Naive thymus-derived CD8-positive, alpha-beta T cell (primary cell): ENCODE results near the gene CD44. TPM values are rescaled to one million over a fixed set of nuclear protein-coding genes. Genes with fewer than 3 reads are reported as not detected.

Experiments used
- ATAC-seq, 2 donors: fragments of 150-1000 bp; cut with Tn5 transposase in 1 of 2; sonication (Bioruptor Pico), chemical (Tn5 transposase) in 1 of 2; 1 replicate in 1 of 2; 2 replicates in 1 of 2; pipeline ENCODE4 v1.10.0; 2021; ENCODE audit warnings: mild to moderate bottlenecking in 2 of 2, moderate library complexity in 2 of 2
- POLR2A ChIA-PET: fragments of 350-600 bp; sonication (Branson Sonifier 250); formaldehyde crosslinking; loops from one replicate; lab custom pipeline; 2021; ENCODE audit warnings: antibody characterized with exemption; lab: Charles Lee
- DNase-seq, 10 donors: peaks; one replicate each; pipeline versions ENCODE4 v3.0.0 to v3.0.0-alpha.2; 2020 to 2022
- H3K27ac Mint-ChIP-seq, 10 donors: one replicate each; pipeline ENCODE4 v1.8.0; 2020 to 2022; ENCODE audit warnings: mild to moderate bottlenecking in 10 of 10, mixed read lengths in 10 of 10, moderate library complexity in 4 of 10, inconsistent platforms in 1 of 10
- H3K27me3 Mint-ChIP-seq, 5 donors: one replicate each; pipeline ENCODE4 v1.8.0; 2021 to 2022; ENCODE audit warnings: mixed read lengths in 5 of 5
- H3K36me3 Mint-ChIP-seq, 3 donors: one replicate each; pipeline ENCODE4 v1.8.0; 2020 to 2022; ENCODE audit warnings: mixed read lengths in 3 of 3, mild to moderate bottlenecking in 2 of 3, inconsistent platforms in 1 of 3
- H3K4me1 Mint-ChIP-seq, 4 donors: one replicate each; pipeline ENCODE4 v1.8.0; 2021 to 2022; ENCODE audit warnings: mixed read lengths in 4 of 4
- H3K4me3 Mint-ChIP-seq, 10 donors: one replicate each; pipeline ENCODE4 v1.8.0; 2020 to 2022; ENCODE audit warnings: mild to moderate bottlenecking in 10 of 10, mixed read lengths in 10 of 10, moderate library complexity in 6 of 10, inconsistent platforms in 1 of 10
- H3K9me3 Mint-ChIP-seq, 9 donors: one replicate each; pipeline ENCODE4 v1.8.0; 2020 to 2022; ENCODE audit warnings: mixed read lengths in 9 of 9, mild to moderate bottlenecking in 3 of 9, inconsistent platforms in 1 of 9, moderate library complexity in 1 of 9
- polyA plus RNA-seq, 3 donors: library from polyadenylated mRNA; unstranded; fragments of 300-500 nt; fragmentation: Illumina TruSeq; gene quantifications; one replicate each; pipeline ENCODE4 v1.2.3, GENCODE V29; 2021
- total RNA-seq, 8 experiments: library from RNA in 2 of 8; stranded (reverse) in 2 of 8; gene quantifications; one replicate each; pipeline ENCODE4 v1.2.3 and lab custom pipeline; 2021 to 2026

Gene CD44
- total and polyA plus RNA-seq, 5 experiments from 2014 or later, result 291 to 703 (median 291) TPM

GRCh38 chr11:35163209-35163608, 24.2 kb downstream of the CD44 start:
- Mint-ChIP-seq H3K4me1 (peaks cover 54 to 100% (median 100%) of the 10 kb centered on the region in 4 donors), H3K36me3 (peaks cover 0 to 18% (median 14%) of the 10 kb centered on the region in 3 donors), H3K27ac (peak overlapping the region; percentile 89 to 100 (median 100)), H3K27me3 (peaks cover 0 to 2% (median 0%) of the 10 kb centered on the region in 5 donors), H3K9me3 (no peaks in the 10 kb centered on the region), H3K4me3 (peak overlapping the region; percentile 3 to 91 (median 76))
- ATAC-seq (no peak), DNase-seq (no peak)
- POLR2A ChIA-PET, result interaction anchor here (0.7 to 12.3 kb wide), 10 partner anchors 12 to 238 kb away, joined by 3 to 294 read pairs (median 4); partner anchors contain the start of gene CD44

- peaks cover 0 to 2% (median 0%) of the 10 kb centered on the region in 5 donors for H3K27me3 Mint-ChIP-seq
- peak in 1 of 2 donors; percentile 5 for ATAC-seq
- peaks cover 1 to 18% (median 14%) of the 10 kb centered on the region in 3 donors for H3K36me3 Mint-ChIP-seq
These were observed 24.9 kb downstream of the CD44 start for GRCh38 chr11:35163702-35164496.

GRCh38 chr11:35165030-35165422, 26.1 kb downstream of the CD44 start:
- peaks cover 61 to 100% (median 100%) of the 10 kb centered on the region in 4 donors for H3K4me1 Mint-ChIP-seq
- H3K27me3 Mint-ChIP-seq, result peaks cover 0 to 2% (median 0%) of the 10 kb centered on the region in 5 donors
- peak overlapping the region; percentile 89 to 100 (median 100) for H3K27ac Mint-ChIP-seq
- peak overlapping the region; percentile 61 to 91 (median 82) for H3K4me3 Mint-ChIP-seq
- H3K36me3 Mint-ChIP-seq, result peaks cover 7 to 16% (median 14%) of the 10 kb centered on the region in 3 donors
- ATAC-seq, result no peak
- no peak for DNase-seq
- POLR2A ChIA-PET, result interaction anchor here (0.7 to 12.3 kb wide), 15 partner anchors 11 to 141 kb away, joined by 3 to 294 read pairs (median 5); partner anchors contain the start of gene CD44
- H3K9me3 Mint-ChIP-seq, result no peaks in the 10 kb centered on the region

More at GRCh38 chr11:35163702-35164496, 24.9 kb downstream of the CD44 start:
- Mint-ChIP-seq H3K4me3 (peak overlapping the region; percentile 41 to 91 (median 76)), H3K4me1 (peaks cover 59 to 100% (median 100%) of the 10 kb centered on the region in 4 donors), H3K27ac (peak overlapping the region; percentile 89 to 100 (median 100)), H3K9me3 (no peaks in the 10 kb centered on the region)
- DNase-seq, result peak in 7 of 10 donors; percentile 42 to 76 (median 64)
- POLR2A ChIA-PET, result interaction anchor here (0.6 to 12.3 kb wide), 14 partner anchors 9 to 239 kb away, joined by 3 to 294 read pairs (median 4); partner anchors contain the start of gene CD44

- no peaks in the 10 kb centered on the region for H3K9me3 Mint-ChIP-seq
- POLR2A ChIA-PET, result interaction anchor here (0.7 to 12.3 kb wide), 23 partner anchors 8 to 727 kb away, joined by 3 to 294 read pairs (median 4); partner anchors contain the start of genes CAT and CD44
- H3K4me3 Mint-ChIP-seq, result peak overlapping the region; percentile 61 to 91 (median 82)
- peaks cover 58 to 100% (median 100%) of the 10 kb centered on the region in 4 donors for H3K4me1 Mint-ChIP-seq
- H3K36me3 Mint-ChIP-seq, result peaks cover 7 to 16% (median 14%) of the 10 kb centered on the region in 3 donors
- peaks cover 0 to 2% (median 0%) of the 10 kb centered on the region in 5 donors for H3K27me3 Mint-ChIP-seq
- DNase-seq (peak; percentile 67 to 99 (median 94)), ATAC-seq (peak; percentile 62 to 78)
- peak overlapping the region; percentile 89 to 100 (median 100) for H3K27ac Mint-ChIP-seq
These were observed 26.7 kb downstream of the CD44 start for GRCh38 chr11:35165423-35166368.

- POLR2A ChIA-PET, result interaction anchor here (0.6 to 12.3 kb wide), 22 partner anchors 9 to 139 kb away, joined by 3 to 294 read pairs (median 5); partner anchors contain the start of gene CD44
- Mint-ChIP-seq H3K27me3 (peaks cover 0 to 2% (median 0%) of the 10 kb centered on the region in 5 donors), H3K27ac (peak overlapping the region; percentile 89 to 100 (median 100)), H3K4me1 (peaks cover 52 to 100% (median 100%) of the 10 kb centered on the region in 4 donors), H3K9me3 (no peaks in the 10 kb centered on the region), H3K4me3 (peak overlapping the region; percentile 61 to 91 (median 82)), H3K36me3 (peaks cover 7 to 13% (median 10%) of the 10 kb centered on the region in 3 donors)
- DNase-seq (peak in 5 of 10 donors; percentile 44 to 71 (median 52)), ATAC-seq (peak; percentile 13 to 18)
These were observed 27.7 kb downstream of the CD44 start for GRCh38 chr11:35166369-35167360.

- POLR2A ChIA-PET, result interaction anchor here (0.6 to 12.3 kb wide), 15 partner anchors 10 to 138 kb away, joined by 3 to 294 read pairs (median 6); partner anchors contain the start of gene CD44
- Mint-ChIP-seq H3K9me3 (no peaks in the 10 kb centered on the region), H3K36me3 (peaks cover 7 to 17% (median 15%) of the 10 kb centered on the region in 3 donors), H3K27me3 (peaks cover 0 to 2% (median 0%) of the 10 kb centered on the region in 5 donors), H3K27ac (peak overlapping the region; percentile 89 to 100 (median 100)), H3K4me3 (peak overlapping the region; percentile 3 to 91 (median 80)), H3K4me1 (peaks cover 52 to 100% (median 100%) of the 10 kb centered on the region in 4 donors)
- DNase-seq (no peak), ATAC-seq (no peak)
These were observed 28.5 kb downstream of the CD44 start for GRCh38 chr11:35167426-35167954.

- H3K4me1 Mint-ChIP-seq, result peaks cover 51 to 100% (median 100%) of the 10 kb centered on the region in 4 donors
- H3K27ac Mint-ChIP-seq, result peak overlapping the region; percentile 89 to 100 (median 100)
- DNase-seq (no peak), ATAC-seq (no peak)
- H3K9me3 Mint-ChIP-seq, result no peaks in the 10 kb centered on the region
- H3K27me3 Mint-ChIP-seq, result peaks cover 0 to 2% (median 0%) of the 10 kb centered on the region in 5 donors
- H3K4me3 Mint-ChIP-seq, result peak overlapping the region; percentile 48 to 91 (median 78)
- H3K36me3 Mint-ChIP-seq, result peaks cover 7 to 19% (median 19%) of the 10 kb centered on the region in 3 donors
- POLR2A ChIA-PET, result interaction anchor here (0.6 to 12.3 kb wide), 6 partner anchors 10 to 68 kb away, joined by 3 to 294 read pairs (median 18); partner anchors contain the start of gene CD44
These were observed 29.7 kb downstream of the CD44 start for GRCh38 chr11:35168671-35169070.

GRCh38 chr11:35169112-35169511, 30.1 kb downstream of the CD44 start:
- DNase-seq (no peak), ATAC-seq (no peak)
- H3K9me3 Mint-ChIP-seq, result no peaks in the 10 kb centered on the region
- POLR2A ChIA-PET, result interaction anchor here (0.6 to 12.3 kb wide), 6 partner anchors 9 to 68 kb away, joined by 3 to 294 read pairs (median 18); partner anchors contain the start of gene CD44
- H3K27ac Mint-ChIP-seq, result peak overlapping the region; percentile 89 to 100 (median 100)
- H3K36me3 Mint-ChIP-seq, result peaks cover 7 to 19% (median 16%) of the 10 kb centered on the region in 3 donors
- H3K4me1 Mint-ChIP-seq, result peaks cover 54 to 100% (median 100%) of the 10 kb centered on the region in 4 donors
- peak overlapping the region; percentile 48 to 91 (median 78) for H3K4me3 Mint-ChIP-seq
- H3K27me3 Mint-ChIP-seq, result peaks cover 0 to 2% (median 0%) of the 10 kb centered on the region in 5 donors

GRCh38 chr11:35169754-35170153, 30.8 kb downstream of the CD44 start:
- H3K27ac Mint-ChIP-seq, result peak overlapping the region; percentile 89 to 100 (median 100)
- peaks cover 60 to 100% (median 100%) of the 10 kb centered on the region in 4 donors for H3K4me1 Mint-ChIP-seq
- H3K9me3 Mint-ChIP-seq, result no peaks in the 10 kb centered on the region
- POLR2A ChIA-PET, result interaction anchor here (1.0 to 12.1 kb wide), 3 partner anchors 12 to 29 kb away, joined by 5 to 163 read pairs (median 5); partner anchors contain the start of gene CD44
- peaks cover 7 to 19% (median 16%) of the 10 kb centered on the region in 3 donors for H3K36me3 Mint-ChIP-seq
- ATAC-seq, result no peak
- DNase-seq, result no peak
- peaks cover 0 to 2% (median 0%) of the 10 kb centered on the region in 5 donors for H3K27me3 Mint-ChIP-seq
- H3K4me3 Mint-ChIP-seq, result peak overlapping the region in 9 of 10 donors; percentile 5 to 91 (median 61)

GRCh38 chr11:35170503-35170902, 31.5 kb downstream of the CD44 start:
- H3K27me3 Mint-ChIP-seq, result peaks cover 0 to 2% (median 0%) of the 10 kb centered on the region in 5 donors
- DNase-seq (peak in 1 of 10 donors; percentile 30), ATAC-seq (peak in 1 of 2 donors; percentile 13)
- H3K9me3 Mint-ChIP-seq, result no peaks in the 10 kb centered on the region
- H3K4me1 Mint-ChIP-seq, result peaks cover 64 to 100% (median 100%) of the 10 kb centered on the region in 4 donors
- peak overlapping the region in 8 of 10 donors; percentile 57 to 82 (median 70) for H3K4me3 Mint-ChIP-seq
- peaks cover 7 to 24% (median 22%) of the 10 kb centered on the region in 3 donors for H3K36me3 Mint-ChIP-seq
- peak overlapping the region; percentile 89 to 100 (median 100) for H3K27ac Mint-ChIP-seq
- POLR2A ChIA-PET, result interaction anchor here (1.0 to 12.1 kb wide), 5 partner anchors 13 to 64 kb away, joined by 3 to 163 read pairs (median 5); partner anchors contain the start of gene CD44
